NCI-H2227 (cell line): ENCODE measurements around the gene COX10.

Source experiments
- DNase-seq: peaks from one replicate; lab custom pipeline; 2025; ENCODE audit not compliant: unreplicated experiment; lab: John Stamatoyannopoulos, UW

Gene COX10

DNA sequence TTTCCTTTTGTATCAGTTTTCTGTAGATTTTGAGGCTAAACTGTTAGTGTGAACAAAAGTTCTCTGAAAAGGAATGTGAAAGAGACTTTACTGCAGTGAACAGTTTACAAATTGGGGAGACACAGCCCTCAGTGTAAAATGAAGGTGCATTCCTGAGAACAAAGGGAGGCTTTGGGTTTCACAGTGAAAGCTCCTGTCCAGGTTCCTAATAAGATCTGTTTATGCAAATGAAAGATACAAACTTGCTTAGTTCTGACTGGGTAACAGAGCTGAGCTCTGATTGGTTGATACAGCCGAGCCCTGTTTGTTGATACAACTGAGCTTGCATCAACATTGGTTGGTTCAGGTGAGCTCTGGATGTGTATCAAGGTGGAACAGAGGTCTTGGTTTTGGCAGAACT lies 175.7 kb downstream of the COX10 start:
- DNase-seq, result no peak

DNA sequence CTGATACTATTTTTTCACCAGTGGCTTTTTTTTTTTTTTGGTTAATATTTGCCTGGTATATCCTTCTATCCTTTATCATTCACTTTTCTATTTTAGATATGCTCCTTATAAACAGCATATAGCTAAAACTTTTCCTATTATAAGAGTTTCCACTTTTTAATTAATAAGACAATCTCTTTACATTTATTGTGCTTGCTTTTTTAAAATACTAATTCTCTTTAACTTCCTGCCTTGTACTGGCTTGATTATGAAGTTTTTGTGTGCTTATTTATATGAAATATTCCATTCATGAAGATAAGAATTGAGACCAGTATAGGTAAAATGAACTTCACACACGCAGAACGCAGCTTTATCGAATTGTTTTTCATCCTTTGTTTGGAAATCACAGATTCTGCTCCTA lies 176.3 kb downstream of the COX10 start:
- no peak for DNase-seq
